ENCODE data around the gene GM2A.
"Not testable (repeated sequence)": the region's sequence is repeated elsewhere in the genome, so short reads cannot be mapped to it uniquely, and the experiment has no call there.

Gene GM2A

DNA sequence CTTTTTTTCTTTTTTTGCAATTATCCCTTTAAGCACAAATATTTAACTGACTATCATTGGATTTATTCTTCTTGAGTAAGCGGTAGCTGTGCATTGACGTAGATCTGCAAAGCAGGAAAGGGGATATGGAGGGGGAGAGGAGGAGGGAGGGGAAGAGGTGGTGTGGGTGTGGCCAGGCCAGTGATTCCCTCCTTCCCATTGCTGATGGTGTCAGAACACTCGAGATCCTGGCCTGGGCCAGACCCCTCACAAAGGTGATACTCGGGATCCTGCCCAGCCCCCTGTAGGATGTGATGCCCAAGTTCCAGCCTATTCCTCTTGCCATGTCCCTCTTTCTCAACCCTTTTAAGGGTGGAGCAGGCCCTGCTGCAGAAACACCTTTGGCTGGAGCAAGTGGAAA is 40.6 kb downstream of the GM2A start:
- DNase-seq (ENCODE audit: low spot score), result no peak

DNA sequence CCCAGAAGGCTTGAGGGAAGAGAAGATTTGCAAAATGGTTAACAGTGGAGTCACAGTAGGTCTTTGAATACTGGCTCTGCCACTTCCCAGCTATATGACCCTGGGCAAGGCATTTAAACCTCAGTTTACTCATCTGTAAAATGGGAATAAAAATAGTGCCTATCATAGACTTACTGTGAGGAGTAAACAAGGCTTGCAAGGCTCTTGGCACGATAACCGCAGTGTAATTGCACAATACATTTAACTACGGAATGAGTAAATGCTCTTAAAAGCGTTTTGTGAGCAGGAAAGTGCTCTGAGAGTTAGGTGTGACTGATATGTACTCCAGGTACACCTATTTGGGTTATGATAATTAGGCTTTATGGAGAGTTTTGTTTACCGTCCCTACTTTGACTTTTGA is 42.2 kb downstream of the GM2A start:
- DNase-seq (ENCODE audit: low spot score), result no peak

DNA sequence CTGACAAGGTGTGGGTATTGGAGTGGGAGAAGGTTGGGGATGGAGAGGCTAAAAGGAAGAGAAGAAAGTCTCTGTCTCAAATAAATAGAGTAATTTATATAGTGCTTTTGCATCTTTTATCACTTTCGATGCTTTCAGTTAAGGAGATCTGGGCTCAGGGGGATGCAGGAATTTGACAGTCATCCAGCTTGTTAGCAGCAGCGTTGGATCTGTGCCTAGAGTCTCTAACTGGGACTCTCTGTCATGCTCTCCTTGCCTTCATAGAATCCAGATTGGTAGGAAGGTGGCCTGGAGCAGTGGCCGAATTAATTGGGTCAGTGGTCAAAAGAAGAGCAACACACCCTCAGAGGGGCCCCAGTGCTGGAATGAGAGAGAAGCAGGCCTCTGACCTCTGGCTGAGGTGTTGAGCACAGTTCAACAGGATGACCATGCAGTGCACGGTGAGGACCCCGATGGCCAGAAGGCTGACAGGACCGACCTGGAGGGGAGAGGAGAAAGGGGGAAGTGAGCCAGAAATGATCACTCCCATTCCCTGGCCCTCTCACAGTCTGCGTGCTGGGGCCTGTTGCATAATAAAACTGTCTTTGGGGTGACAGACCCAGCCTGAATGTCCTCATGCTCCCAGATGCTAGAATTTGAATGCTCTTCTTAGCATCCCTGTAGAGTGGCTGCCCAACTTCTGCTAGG is 42.9 kb downstream of the GM2A start:
- DNase-seq (ENCODE audit: low spot score), result no peak

DNA sequence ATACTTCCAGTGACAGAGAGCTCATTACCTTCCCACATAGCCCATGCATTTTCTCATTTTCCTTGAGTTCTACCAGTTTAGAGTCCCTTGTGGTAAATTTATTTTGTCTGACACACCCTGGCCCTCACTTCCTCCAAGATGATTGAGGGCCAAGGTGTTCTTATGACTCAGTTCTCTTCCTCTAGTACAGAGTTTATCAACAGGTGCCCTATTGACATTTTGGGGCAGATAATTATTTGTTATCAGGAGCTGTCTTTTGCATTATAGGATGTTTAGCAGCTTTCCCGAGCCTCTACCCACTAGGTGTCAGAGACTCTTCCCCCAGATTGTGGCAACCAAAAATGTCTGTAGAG is 43.5 kb downstream of the GM2A start:
- no peak for DNase-seq (ENCODE audit: low spot score)

DNA sequence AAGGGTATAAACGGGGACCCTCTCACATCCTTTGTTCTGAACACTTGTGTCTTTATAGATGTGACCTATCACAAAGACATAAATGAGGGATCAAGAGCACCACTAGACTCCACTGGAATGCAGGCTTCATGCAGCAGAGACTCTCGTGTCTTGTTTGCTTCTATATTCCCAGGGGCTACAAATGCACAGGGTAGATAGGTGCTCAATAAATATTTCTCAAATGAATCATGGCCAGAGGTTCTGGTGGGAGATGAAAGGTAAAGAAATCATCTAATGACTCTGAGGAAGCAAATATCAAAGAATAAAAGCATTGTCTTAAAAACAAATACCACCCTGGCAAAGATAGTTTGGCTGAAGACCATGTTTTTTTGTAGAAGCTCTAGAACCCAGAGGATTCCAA is 44.0 kb downstream of the GM2A start:
- no peak for DNase-seq (ENCODE audit: low spot score)

DNA sequence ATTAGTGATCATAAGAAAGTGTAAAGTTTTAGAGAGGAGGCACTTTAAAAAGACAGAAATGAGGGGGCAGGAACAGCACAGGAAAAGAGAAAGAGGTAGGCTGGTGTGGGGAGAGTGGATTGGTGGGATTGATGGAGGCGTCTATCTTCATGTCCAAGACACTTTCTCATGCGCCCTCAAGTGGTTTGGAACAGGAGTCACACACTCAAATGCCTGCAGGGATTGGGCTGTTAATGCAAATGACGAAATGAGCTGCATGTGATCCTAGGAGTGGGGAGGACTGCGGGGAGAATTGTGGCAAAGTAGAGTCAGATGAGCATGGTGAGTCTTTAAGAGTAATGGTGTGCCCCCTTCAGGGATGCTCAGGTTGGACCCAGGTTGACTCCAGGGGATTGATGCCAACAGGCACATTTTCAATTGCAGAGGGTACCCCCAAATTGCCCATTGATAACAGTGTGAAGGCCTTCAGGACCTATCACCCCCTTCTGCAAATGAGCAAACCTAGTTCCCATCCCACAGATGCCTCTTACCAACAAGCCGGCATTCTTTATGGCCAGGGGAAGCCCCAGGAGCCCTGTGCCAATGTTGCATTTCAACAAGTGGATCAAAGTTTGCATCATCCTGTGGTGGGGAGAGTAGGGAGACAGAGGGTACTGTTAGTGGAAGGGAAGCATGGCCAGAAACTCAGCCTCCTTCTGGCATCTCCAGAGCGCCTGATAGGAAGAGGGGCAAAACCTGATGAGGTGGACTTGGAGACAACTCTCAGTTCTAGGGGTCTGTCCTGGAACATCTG is 45.3 kb downstream of the GM2A start:
- peak; percentile 87 for DNase-seq (ENCODE audit: low spot score)

DNA sequence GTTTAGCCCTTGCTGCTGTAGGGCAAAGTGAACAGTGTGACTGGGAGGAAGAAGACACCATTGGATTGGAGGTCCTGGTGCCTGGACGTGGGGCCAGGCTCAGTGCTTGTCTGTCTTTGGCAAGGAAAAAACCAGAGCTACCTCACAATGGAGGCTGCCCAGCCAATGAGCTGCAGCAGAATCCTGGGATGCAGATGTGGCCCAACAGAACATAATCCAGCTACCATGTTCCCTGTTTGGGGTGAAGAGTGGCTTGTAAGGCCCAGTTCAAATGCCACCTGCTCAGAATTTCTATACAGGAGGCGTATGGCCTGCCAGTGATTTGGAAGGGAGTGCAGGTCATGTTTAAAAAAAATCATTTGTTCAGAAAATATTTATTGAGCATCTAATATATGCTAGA is 50.7 kb downstream of the GM2A start, which contains the start of gene SLC36A3:
SLC36A3 (minus strand) TSS at position 101 of the 400 bp plus-strand sequence. CDS start 412 bp downstream, outside the sequence.
- no peak for DNase-seq (ENCODE audit: low spot score)

DNA sequence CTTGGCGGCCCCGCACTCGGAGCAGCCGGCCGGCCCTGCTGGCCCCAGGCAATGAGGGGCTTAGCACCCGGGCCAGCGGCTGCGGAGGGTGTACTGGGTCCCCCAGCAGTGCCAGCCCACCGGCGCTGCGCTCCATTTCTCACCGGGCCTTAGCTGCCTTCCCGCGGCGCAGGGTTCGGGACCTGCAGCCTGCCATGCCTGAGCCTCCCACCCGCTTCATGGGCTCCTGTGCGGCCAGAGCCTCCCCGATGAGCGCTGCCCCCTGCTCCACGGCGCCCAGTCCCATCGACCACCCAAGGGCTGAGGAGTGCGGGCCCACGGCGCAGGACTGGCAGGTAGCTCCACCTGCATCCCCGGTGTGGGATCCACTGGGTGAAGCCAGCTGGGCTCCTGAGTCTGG is 56.3 kb downstream of the GM2A start:
- not testable (repeated sequence) for DNase-seq (ENCODE audit: low spot score)

DNA sequence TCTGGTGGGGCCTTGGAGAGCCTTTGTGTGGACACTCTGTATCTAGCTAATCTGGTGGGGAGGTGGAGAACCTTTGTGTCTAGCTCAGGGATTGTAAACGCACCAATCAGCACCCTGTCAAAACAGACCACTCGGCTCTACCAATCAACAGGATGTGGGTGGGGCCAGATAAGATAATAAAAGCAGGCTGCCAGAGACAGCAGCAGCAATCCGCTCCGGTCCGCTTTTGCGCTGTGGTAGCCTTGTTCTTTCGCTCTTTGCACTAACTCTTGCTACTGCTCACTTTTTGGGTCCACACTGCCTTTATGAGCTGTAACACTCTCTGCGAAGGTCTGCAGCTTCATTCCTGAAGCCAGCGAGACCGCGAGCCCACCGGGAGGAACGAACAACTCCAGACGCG is 56.8 kb downstream of the GM2A start:
- not testable (repeated sequence) for DNase-seq (ENCODE audit: low spot score)

DNA sequence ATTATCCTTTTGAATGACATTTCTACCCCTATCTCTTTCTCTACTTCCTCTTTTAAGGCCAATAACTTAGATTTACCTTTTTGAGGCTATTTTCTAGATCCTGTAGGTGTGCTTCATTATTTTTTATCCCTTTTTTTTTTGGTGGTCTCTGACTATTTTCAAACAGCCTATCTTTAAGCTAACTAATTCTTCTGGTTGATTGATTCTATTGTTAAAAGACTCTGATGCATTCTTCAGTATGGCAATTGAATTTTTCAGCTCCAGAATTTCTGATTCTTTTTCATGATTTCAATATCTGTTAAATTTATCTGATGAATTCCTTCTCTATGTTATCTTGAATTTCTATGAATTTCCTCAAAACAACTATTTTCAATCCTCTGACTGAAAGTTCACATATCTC is 57.9 kb downstream of the GM2A start:
- no peak for DNase-seq (ENCODE audit: low spot score)

DNA sequence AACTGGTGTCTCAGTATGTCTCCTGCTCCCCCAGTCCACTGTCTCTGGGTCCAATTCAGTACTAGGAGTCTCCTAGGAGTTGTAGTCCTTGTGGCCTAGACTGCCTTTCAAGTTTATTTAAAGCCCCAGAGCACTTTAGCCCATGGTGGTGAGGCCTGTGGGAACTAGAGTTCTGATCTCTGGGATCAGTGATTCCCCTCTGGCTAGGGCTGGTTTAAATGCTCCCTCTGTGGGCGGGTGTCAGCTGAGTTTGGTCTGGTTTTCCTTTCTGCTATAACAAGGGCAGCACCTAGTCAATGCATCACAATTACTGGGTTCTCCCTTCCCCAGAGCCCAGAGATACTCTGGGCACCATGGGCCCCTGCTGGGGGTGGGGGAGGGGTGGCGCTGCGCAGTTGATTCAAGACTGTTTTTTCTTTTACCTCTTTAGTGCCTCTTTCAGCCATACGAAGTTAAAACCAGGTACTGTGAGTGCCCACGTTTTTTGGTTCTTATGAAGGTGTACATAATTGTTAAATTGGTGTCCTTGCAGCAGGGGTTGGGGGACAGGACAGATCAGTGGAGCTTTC is 59.9 kb downstream of the GM2A start:
- no peak for DNase-seq (ENCODE audit: low spot score)

DNA sequence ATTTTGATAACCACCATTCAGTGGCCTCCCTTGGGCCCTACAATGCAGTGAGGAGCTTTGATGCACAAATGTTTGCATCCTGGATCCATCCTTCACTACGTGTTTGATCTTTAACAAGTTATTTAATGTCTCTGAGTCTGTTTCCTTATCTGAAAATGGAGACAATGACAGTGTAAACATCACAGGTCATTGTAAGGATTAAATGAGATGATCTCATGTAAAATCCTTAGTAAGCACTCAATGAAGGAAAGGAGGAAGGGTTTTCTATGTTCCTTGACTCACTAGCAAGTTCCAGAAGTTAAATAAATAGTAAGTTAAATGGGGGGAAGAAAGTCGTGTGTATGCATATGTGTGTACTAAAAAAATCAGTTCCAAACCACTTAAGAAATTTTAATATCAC is 60.4 kb downstream of the GM2A start:
- DNase-seq (ENCODE audit: low spot score), result no peak

DNA sequence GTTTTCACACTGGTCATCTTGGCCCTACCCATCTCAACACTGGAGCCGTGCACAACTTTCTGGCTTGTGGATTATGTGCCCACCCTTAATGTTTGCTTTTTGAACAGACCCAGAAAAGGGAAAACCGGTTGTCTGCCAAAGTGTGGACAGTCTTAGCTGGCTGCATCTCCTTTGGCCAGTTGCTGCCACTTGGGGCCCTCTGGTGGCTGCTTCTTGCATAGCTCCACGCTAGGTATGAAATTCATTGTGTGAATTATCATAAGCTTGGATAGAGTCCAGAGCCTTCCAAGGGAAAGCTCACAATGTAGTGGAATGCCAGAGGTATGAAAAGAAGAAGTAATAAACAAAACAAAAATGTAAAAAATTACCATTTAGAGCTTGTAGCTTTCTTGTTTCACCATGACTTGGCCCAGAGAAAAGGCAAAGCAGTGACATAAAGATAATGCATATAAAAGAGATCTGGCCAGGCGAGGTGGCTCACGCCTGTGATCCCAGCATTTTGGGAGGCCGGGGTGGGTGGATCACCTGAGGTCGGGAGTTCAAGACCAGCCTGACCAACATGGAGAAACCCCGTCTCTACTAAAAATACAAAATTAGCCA is 63.1 kb downstream of the GM2A start:
- DNase-seq (ENCODE audit: low spot score), result peak; percentile 87

DNA sequence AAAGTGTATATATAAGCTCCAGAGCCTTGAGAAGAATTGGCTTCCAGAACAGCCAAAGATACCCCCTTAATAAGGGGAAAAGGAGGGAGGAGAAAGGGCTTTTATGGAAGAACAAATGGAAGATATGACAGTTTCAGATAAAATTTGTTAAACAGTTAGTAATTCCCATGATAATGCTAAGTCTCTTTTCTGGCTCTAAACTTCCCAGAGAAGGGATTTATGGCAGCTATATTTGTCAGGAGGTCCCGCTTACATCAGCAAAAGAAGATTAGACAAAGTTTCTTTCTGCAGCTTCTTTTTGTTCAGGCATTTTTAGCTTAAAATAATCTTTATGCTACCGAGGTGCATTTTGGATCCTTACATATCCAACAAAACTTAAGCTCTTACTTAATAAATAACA is 64.9 kb downstream of the GM2A start:
- no peak for DNase-seq (ENCODE audit: low spot score)

DNA sequence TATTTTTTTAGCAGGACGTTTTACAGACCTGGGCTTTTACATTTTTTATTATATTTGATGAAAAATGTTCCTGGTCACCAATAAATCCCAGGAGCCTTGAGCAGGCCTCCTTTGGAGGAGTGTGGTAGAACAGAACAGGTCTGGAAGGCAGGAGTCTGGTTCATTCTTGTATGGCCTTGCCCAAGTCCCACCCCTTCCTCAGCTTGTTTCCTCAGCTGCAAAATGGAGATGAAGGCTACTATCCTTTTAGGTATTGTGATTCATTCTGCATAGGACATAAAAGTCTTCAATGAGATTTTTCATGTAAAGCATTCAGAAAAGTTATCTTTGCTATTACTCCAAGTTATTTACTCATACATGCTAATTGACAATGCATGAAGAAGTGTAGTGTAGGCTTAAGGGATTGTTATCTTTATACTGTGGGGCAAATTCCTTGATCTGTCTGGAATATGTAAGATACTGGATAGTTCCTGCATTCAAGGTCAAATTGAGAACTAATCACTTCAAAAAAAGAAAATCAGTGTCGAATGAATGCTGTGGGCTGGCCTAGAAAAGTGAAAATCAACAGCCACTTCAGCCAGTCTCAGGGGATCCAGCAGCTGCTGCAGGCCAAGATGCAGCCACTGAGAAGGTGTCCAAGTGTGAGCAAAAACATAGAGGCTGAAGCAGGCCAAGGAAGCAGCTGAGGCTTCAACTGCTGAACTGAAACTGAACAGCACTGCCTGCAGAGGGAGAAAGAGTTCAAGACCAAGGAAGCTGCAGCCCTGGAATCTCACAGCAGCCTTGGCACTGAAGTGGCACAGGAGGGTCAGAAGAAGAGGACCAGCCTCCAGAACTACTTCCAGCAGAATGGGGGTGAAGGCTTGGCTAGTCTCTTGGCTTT is 66.1 kb downstream of the GM2A start:
- peak; percentile 13 for DNase-seq (ENCODE audit: low spot score)

Data from AG08395 (cell line).